Effector memory CD8-positive, alpha-beta T cell (primary cell): ENCODE measurements around the gene CRAMP1.

Source experiments
- ATAC-seq: fragments of 150-1000 bp; cut with Tn5 transposase; replicated peaks from 2 replicates; pipeline ENCODE4 v1.10.0; 2021; ENCODE audit warnings: mild to moderate bottlenecking, moderate library complexity
- DNase-seq, 3 experiments: peaks; one replicate each; pipeline ENCODE4 v3.0.0; 2021
- H3K27ac Mint-ChIP-seq, 2 donors: one replicate each; pipeline ENCODE4 v1.8.0; 2022; ENCODE audit warnings: mild to moderate bottlenecking in 2 of 2, mixed read lengths in 2 of 2, moderate library complexity in 2 of 2
- H3K27me3 Mint-ChIP-seq, 2 donors: one replicate each; pipeline ENCODE4 v1.8.0; 2022; ENCODE audit warnings: mixed read lengths in 2 of 2
- H3K36me3 Mint-ChIP-seq: one replicate; pipeline ENCODE4 v1.8.0; 2022; ENCODE audit warnings: mild to moderate bottlenecking, moderate library complexity, mixed read lengths; ENCODE audit not compliant: insufficient read depth
- H3K4me1 Mint-ChIP-seq, 2 donors: one replicate each; pipeline ENCODE4 v1.8.0; 2022; ENCODE audit warnings: low read depth in 2 of 2, mixed read lengths in 2 of 2
- H3K4me3 Mint-ChIP-seq, 2 donors: one replicate each; pipeline ENCODE4 v1.8.0; 2022; ENCODE audit warnings: mild to moderate bottlenecking in 2 of 2, mixed read lengths in 2 of 2, moderate library complexity in 2 of 2
- H3K9me3 Mint-ChIP-seq, 2 donors: one replicate each; pipeline ENCODE4 v1.8.0; 2022; ENCODE audit warnings: mixed read lengths in 2 of 2

The CRAMP1 gene

DNA sequence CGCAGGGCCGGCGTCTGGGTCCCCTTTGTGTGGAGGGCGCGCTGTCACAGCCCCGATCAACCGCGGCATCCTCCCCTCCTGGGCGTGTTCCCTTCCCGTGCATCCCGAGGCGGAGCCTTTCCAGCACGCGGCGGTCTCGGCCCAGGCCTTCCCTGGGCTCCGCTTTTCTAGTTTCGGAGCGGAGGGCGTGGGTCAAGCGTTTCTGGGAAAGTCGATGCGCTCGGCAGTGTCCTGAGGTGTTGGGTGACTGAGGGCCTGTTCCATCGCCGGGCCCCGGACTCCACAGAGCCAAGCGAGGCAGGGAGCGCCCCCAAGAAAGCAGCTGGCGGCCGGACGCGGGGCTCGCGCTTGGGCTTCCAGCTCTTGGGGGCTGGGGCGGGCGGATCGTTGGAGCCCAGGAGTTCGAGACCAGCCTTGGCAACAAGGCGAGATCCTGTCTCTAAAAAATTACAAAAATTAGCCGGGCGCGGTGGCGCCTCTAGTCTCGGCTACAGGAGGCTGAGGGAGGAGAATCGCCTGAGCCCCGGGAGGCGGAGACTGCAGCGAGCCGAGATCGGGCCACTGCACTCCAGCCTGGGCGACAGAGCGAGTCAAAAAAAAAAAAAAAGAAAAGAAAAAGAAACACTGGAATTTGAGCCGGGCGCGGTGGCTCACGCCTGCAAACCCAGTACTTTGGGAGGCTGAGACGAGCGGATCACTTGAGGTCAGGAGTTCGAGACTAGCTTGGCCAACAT is 1.1 kb upstream of the CRAMP1 start:
- H3K4me1 Mint-ChIP-seq: peaks cover 19 to 21% of the 10 kb centered on the region in 2 donors
- H3K9me3 Mint-ChIP-seq: peaks cover 0 to 3% of the 10 kb centered on the region in 2 donors
- ATAC-seq: no peak
- peak in 1 of 3 experiments; percentile 25 for DNase-seq
- peaks cover 33% of the 10 kb centered on the region for H3K36me3 Mint-ChIP-seq
- peak overlapping the region; percentile 75 for H3K4me3 Mint-ChIP-seq
- peaks cover 5 to 10% of the 10 kb centered on the region in 2 donors for H3K27me3 Mint-ChIP-seq
- H3K27ac Mint-ChIP-seq: peak overlapping the region; percentile 88 to 92

DNA sequence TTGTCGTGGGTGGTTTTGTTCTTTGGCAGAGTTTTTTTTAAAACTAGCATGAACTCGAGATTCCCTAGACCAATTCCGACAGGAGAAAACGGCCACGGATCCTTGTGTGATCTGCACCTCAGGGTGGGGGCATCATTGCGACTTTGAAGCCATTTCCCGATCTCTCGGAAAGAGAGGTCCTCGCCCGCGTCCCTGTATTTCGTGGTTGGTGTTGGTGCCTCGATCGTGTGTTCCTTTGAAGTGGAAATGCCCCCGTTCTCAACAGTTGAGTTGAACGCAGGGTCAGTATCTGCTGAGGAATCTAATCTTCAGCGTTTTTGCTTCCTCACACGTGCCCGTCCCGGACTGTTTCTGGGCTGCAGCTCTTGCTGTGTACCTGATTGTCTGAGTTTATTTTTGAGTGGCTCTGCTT is 1.1 kb downstream of the CRAMP1 start:
- Mint-ChIP-seq H3K4me1 (peaks cover 21% of the 10 kb centered on the region in 2 donors), H3K4me3 (peak overlapping the region; percentile 83 to 86), H3K27me3 (peaks cover 5 to 10% of the 10 kb centered on the region in 2 donors), H3K27ac (peak overlapping the region; percentile 65 to 68), H3K36me3 (peaks cover 43% of the 10 kb centered on the region), H3K9me3 (peaks cover 0 to 3% of the 10 kb centered on the region in 2 donors)
- peak in 1 of 3 experiments; percentile 14 for DNase-seq
- no peak for ATAC-seq

DNA sequence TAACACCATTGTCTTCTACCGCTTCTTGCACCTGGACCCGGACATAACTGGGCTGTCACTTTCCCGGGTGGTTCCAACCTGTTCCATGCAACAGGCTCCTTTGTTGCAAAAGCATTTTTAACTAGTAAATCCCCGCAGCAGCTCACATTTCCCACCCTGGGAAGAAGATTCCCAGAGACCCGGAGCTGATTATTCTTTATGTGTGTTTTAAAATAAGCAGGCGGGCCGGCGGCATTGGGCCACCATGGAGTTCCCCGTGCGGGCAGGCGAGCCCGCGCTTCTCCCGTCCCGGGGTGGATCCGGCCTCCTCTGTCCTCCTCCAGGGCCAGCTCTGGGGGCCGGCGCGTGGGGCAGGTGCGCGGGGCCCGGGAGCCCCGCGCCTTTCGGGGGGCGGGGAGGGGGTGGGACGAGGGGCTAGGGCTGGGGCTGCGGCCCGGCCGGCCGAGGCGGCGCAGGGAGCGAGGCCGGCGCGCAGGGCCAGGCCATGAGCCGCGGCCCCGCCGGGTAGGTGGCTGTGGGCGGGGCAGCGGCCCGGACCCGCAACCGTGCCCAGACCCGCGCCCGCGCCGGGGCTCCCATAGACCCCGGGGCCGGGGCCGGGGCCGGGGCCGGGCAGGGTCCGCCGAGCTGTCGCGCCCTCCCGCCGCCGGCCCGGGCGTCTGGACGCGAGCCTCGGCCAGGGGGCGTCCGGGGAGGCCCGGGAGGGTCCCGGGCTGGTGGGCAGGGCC is 1.7 kb downstream of the CRAMP1 start:
- H3K27ac Mint-ChIP-seq: peak overlapping the region; percentile 65 to 68
- ATAC-seq (no peak), DNase-seq (peak in 1 of 3 experiments; percentile 14)
- H3K36me3 Mint-ChIP-seq: peaks cover 43% of the 10 kb centered on the region
- peaks cover 21 to 23% of the 10 kb centered on the region in 2 donors for H3K4me1 Mint-ChIP-seq
- H3K4me3 Mint-ChIP-seq: peak overlapping the region; percentile 83 to 86
- peaks cover 5 to 10% of the 10 kb centered on the region in 2 donors for H3K27me3 Mint-ChIP-seq
- H3K9me3 Mint-ChIP-seq: peaks cover 0 to 3% of the 10 kb centered on the region in 2 donors

DNA sequence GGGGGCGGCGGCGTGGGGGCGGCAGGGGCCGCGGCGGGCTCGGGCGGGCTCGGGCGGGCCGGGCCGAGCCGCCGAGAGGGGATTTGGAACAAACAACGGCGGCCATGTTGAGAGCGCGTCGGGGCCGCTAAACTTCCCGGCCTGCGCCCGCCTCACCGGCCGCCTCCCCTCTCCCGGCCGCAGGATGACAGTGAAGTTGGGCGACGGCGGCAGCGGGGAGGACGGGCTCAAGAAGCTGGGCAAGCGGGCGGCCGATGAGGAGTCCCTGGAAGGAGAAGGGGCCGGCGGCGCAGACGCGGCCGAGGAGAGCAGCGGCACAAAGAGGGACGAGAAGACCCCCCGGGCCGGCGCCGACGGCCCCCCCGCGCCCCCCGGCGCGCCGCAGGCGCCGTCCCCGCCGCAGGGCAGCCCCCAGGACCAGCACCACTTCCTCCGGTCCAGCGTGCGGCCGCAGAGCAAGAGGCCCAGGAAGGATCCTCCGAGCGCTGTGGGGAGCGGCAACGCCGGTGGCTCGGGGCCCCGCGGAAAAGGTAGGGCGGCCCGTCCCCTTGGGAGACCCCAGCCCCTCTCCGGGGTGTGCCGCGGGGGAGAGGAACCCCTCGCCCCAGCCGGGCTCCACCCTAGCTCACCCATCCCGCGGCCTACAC is 2.4 kb downstream of the CRAMP1 start:
- H3K27ac Mint-ChIP-seq: no peak overlapping the region
- DNase-seq (no peak), ATAC-seq (no peak)
- H3K4me3 Mint-ChIP-seq: peak overlapping the region; percentile 72 to 75
- H3K27me3 Mint-ChIP-seq: peaks cover 5 to 10% of the 10 kb centered on the region in 2 donors
- peaks cover 24 to 26% of the 10 kb centered on the region in 2 donors for H3K4me1 Mint-ChIP-seq
- peaks cover 43% of the 10 kb centered on the region for H3K36me3 Mint-ChIP-seq
- H3K9me3 Mint-ChIP-seq: peaks cover 0 to 3% of the 10 kb centered on the region in 2 donors

DNA sequence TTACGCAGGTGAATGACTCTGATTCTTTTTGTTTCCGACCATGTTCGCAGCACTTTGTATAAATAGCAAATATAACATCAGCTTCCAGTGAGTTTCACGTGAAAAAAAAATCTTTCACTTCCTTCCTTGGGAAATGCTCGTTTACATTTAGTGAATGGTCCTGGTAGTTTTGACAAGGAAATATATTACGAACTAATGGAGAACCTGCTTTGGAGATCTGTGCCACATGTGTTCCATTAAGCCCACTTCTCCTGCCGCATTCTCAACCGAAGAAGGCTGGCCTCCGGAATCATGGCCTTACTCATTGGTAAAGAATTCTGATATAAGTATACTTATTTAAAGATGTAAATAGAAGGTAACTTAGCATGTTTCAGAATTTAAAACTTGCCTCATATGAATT is 3.6 kb downstream of the CRAMP1 start:
- peaks cover 5 to 10% of the 10 kb centered on the region in 2 donors for H3K27me3 Mint-ChIP-seq
- DNase-seq: no peak
- peaks cover 0 to 3% of the 10 kb centered on the region in 2 donors for H3K9me3 Mint-ChIP-seq
- peaks cover 32 to 34% of the 10 kb centered on the region in 2 donors for H3K4me1 Mint-ChIP-seq
- peaks cover 35% of the 10 kb centered on the region for H3K36me3 Mint-ChIP-seq
- no peak overlapping the region for H3K27ac Mint-ChIP-seq
- H3K4me3 Mint-ChIP-seq: peak overlapping the region in 1 of 2 donors; percentile 71
- no peak for ATAC-seq

DNA sequence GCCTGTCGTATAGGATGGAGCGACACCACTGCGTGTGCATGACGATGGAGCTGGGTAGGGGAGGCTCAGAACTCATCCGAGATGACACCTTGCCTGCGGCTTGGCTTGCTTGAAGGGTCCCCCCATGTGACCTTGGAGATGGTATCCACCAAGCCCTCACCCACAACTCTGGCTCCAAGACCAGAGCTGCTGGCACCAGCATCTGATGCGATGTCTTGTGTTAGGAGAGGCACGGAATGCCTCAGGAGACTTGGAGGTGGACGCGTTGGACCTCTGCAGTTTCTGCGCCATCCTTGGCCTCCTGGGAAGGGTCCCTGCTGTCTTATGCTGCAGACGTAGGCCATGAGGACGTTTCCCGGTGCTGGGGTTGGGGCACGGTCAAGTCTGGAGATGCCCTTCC is 7.8 kb downstream of the CRAMP1 start:
- Mint-ChIP-seq H3K27ac (peak overlapping the region in 1 of 2 donors; percentile 33), H3K4me1 (peaks cover 24 to 36% of the 10 kb centered on the region in 2 donors), H3K36me3 (peaks cover 20% of the 10 kb centered on the region)

DNA sequence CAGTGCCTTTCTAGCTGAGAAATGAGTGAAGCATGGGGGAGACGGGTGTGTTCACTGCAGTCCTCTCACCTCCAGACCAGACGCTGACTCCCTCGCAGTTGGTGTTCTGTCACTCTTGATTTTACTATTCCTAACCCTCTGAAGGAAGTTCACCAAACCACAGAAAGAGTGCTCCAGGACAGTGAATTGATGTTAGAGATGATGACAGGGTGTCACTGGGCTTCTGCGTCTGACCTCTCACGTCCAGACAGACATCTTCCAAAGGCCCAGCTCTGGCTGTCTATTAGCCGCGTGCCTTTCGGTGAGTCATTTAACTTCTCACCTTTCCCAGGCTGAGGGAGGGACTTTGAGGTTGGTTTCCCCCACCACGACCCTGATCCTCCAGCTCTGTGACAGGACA is 8.2 kb downstream of the CRAMP1 start:
- Mint-ChIP-seq H3K36me3 (peaks cover 20% of the 10 kb centered on the region), H3K4me3 (no peak overlapping the region), H3K9me3 (no peaks in the 10 kb centered on the region), H3K27me3 (peaks cover under 1 to 3% of the 10 kb centered on the region in 2 donors), H3K4me1 (peaks cover 20 to 32% of the 10 kb centered on the region in 2 donors), H3K27ac (peak overlapping the region in 1 of 2 donors; percentile 71)
- ATAC-seq (no peak), DNase-seq (no peak)

More for the DNA sequence above, 7.8 kb downstream of the CRAMP1 start:
- Mint-ChIP-seq H3K27me3 (peaks cover 5 to 7% of the 10 kb centered on the region in 2 donors), H3K9me3 (no peaks in the 10 kb centered on the region), H3K4me3 (no peak overlapping the region)
- DNase-seq (no peak), ATAC-seq (no peak)

DNA sequence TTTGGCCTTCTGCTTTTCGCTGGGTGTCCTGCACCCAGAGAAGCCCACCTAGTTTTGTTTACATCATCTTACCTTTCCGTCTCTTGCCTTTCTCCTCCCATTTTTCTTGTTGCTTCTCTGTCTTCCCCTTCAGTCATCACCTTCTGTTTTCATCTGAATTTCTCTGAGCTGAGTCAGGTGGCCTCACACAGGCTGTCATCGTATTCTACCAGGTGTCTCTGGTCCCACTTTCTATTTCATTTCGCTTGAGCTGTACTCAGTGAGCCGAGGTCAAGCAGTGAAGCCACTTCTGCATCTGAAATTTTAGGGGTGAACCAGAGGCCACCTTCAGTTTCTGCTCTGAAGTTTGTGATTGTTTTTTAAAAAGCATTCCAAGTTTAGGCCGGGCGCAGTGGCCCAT is 9.7 kb downstream of the CRAMP1 start:
- H3K4me1 Mint-ChIP-seq: peaks cover 19 to 34% of the 10 kb centered on the region in 2 donors
- H3K9me3 Mint-ChIP-seq: no peaks in the 10 kb centered on the region
- no peak overlapping the region for H3K27ac Mint-ChIP-seq
- no peak for ATAC-seq
- H3K27me3 Mint-ChIP-seq: no peaks in the 10 kb centered on the region
- DNase-seq: no peak
- H3K4me3 Mint-ChIP-seq: no peak overlapping the region
- H3K36me3 Mint-ChIP-seq: peaks cover 10% of the 10 kb centered on the region

DNA sequence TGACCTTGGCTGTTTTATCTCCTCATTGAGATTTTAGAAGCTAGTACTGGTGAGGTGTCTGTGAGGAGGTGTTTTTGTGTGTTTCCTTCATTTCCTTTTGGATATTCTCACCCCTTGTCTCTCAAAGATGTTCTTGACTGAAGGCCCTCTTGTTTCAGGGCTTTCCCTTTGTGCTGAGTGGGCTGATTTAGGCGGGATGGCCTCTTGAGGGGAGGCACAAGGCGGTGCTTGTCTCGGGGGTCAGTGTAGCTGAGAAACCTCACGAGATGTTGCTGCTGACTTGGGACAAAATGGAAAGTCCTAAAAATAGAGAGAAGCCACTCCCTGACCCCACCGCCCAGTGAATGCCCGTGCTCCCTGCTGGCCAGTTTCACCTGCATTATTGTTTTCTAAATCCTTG is 14.2 kb downstream of the CRAMP1 start:
- ATAC-seq: no peak
- Mint-ChIP-seq H3K27ac (no peak overlapping the region), H3K36me3 (peaks cover 4% of the 10 kb centered on the region), H3K4me1 (peaks cover 15 to 28% of the 10 kb centered on the region in 2 donors), H3K27me3 (no peaks in the 10 kb centered on the region), H3K9me3 (no peaks in the 10 kb centered on the region), H3K4me3 (no peak overlapping the region)
- DNase-seq: no peak

DNA sequence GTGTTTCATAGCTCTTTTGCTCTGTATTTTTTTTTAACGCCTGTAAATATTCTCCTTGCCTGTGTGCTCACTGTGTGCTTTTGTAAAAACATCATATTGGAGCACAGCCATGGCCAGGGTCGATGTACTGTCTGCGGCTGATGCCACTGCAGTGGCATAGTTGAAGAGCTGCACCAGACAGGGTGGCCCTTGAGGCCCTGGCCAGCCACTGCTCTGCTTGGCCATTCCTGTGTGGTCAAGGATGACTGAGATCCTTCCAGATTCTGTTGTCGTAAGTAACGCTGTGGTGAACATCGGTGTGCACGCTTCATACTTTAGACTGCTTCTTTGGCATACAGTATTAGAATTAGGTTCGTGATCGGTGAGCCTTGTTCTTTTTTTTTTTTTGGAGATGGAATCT is 14.6 kb downstream of the CRAMP1 start:
- Mint-ChIP-seq H3K4me1 (peaks cover 15 to 27% of the 10 kb centered on the region in 2 donors), H3K27me3 (no peaks in the 10 kb centered on the region), H3K4me3 (no peak overlapping the region), H3K9me3 (no peaks in the 10 kb centered on the region), H3K36me3 (peaks cover 4% of the 10 kb centered on the region), H3K27ac (no peak overlapping the region)
- no peak for ATAC-seq
- DNase-seq: no peak

DNA sequence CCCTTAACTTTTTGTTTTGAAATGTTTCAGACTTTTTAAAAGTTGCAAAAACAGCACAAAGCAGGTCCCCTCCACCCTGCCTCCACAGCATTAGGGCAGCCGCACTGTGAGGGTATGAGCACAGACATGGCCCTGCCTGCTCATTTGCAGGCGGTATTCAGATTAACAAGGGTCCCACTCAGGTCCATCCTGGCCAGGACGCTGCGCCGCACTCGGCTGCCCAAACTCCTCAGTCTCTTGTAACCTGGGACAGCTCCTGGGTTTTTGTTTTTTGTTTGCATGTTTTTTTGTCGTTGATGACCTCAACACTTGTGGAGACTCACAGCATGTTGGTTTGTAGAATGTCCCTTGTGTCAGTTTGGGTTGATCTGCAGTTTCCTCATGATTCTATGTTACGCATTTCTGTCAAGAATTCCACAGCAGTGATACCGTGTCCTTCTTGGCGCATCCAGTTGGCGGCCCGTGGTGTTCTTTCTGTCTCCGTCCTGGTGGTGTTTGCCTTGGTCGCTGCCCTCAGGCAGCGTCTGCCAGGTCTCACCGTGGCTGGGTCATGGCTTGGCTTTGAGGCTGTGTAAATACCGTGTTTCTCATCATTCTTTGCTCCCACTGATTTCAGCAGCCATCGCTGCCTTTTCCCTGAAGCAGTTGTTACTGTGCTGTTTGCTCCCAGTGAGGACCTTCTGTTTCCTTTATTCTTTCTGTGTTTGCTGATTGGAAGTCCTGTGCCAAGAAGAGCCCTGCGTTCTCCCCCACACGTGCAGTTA is 18.5 kb downstream of the CRAMP1 start:
- H3K36me3 Mint-ChIP-seq: peaks cover 16% of the 10 kb centered on the region
- DNase-seq (no peak), ATAC-seq (no peak)
- H3K27me3 Mint-ChIP-seq: no peaks in the 10 kb centered on the region
- no peak overlapping the region for H3K27ac Mint-ChIP-seq
- no peak overlapping the region for H3K4me3 Mint-ChIP-seq
- no peaks in the 10 kb centered on the region for H3K9me3 Mint-ChIP-seq
- H3K4me1 Mint-ChIP-seq: peaks cover 17 to 22% of the 10 kb centered on the region in 2 donors

DNA sequence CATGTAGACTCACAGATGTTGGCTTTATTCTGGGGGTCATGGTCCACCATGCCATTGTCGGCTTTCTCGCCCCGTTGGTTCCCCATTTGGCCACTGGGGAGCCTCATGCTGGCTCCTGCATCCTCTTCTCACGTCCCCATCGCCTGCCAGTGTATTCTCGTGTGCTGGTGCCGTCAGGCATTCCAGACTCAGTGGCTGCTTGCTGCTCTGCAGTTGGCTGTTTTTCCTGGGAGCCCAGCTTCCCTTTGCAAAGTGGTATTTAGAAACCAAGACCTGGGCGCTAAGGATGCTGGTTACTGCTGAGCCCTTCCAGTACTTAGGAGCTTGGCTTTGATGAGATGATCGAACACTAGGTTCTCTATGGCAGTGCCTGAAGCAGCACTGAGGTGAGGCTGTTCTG is 19.1 kb downstream of the CRAMP1 start:
- no peak overlapping the region for H3K27ac Mint-ChIP-seq
- no peaks in the 10 kb centered on the region for H3K27me3 Mint-ChIP-seq
- no peak for DNase-seq
- H3K9me3 Mint-ChIP-seq: no peaks in the 10 kb centered on the region
- ATAC-seq: no peak
- H3K4me3 Mint-ChIP-seq: no peak overlapping the region
- peaks cover 17 to 22% of the 10 kb centered on the region in 2 donors for H3K4me1 Mint-ChIP-seq
- peaks cover 16% of the 10 kb centered on the region for H3K36me3 Mint-ChIP-seq
